T-helper 17 cell (primary cell): Measurements from ENCODE around the gene PTH1R. TPM values are rescaled to one million over a fixed set of nuclear protein-coding genes. Genes with fewer than 3 reads are reported as not detected.

ENCODE experiments used
- ATAC-seq: fragments of 150-1000 bp; cut with Tn5 transposase; 2 replicates; pipeline ENCODE4 v1.10.0; 2021; ENCODE audit warnings: mild to moderate bottlenecking, moderate library complexity
- DNase-seq, 3 donors: peaks; one replicate each; pipeline versions ENCODE4 v3.0.0 to v3.0.0-alpha.2; 2020 to 2021
- H3K9me3 ChIP-seq: one replicate; pipeline ENCODE4 v1.7.0; 2013; ENCODE audit warnings: low read length, mild to moderate bottlenecking; ENCODE audit not compliant: control insufficient read depth, poor library complexity, severe bottlenecking
- H3K27ac Mint-ChIP-seq: one replicate; pipeline ENCODE4 v1.8.0; 2022; ENCODE audit warnings: mild to moderate bottlenecking, moderate library complexity, mixed read lengths
- H3K27me3 Mint-ChIP-seq: one replicate; pipeline ENCODE4 v1.8.0; 2022; ENCODE audit warnings: mixed read lengths
- H3K36me3 Mint-ChIP-seq: one replicate; pipeline ENCODE4 v1.8.0; 2022; ENCODE audit warnings: low read depth, mixed read lengths
- H3K4me1 Mint-ChIP-seq: one replicate; pipeline ENCODE4 v1.8.0; 2022; ENCODE audit warnings: mild to moderate bottlenecking, mixed read lengths
- H3K4me3 Mint-ChIP-seq: one replicate; pipeline ENCODE4 v1.8.0; 2022; ENCODE audit warnings: mild to moderate bottlenecking, moderate library complexity, mixed read lengths
- total RNA-seq, 4 donors: library from RNA in 2 of 4; stranded (reverse) in 2 of 4; gene quantifications; one replicate each; pipeline ENCODE4 v1.2.3 and lab custom pipeline; 2022 to 2026

Gene PTH1R
- total RNA-seq, 2 donors from 2014 or later = not detected

GRCh38 chr3:46845397-46845859 is 32.1 kb upstream of the PTH1R start:
- DNase-seq = no peak
- peak overlapping the region; percentile 4 for H3K27ac Mint-ChIP-seq
- no peaks in the 10 kb centered on the region for H3K9me3 ChIP-seq
- no peaks in the 10 kb centered on the region for H3K36me3 Mint-ChIP-seq
- H3K4me1 Mint-ChIP-seq = peaks cover 8% of the 10 kb centered on the region
- H3K4me3 Mint-ChIP-seq = peak overlapping the region; percentile 80
- no peaks in the 10 kb centered on the region for H3K27me3 Mint-ChIP-seq
- no peak for ATAC-seq

- peak overlapping the region; percentile 80 for H3K4me3 Mint-ChIP-seq
- H3K9me3 ChIP-seq = no peaks in the 10 kb centered on the region
- H3K27ac Mint-ChIP-seq = peak overlapping the region; percentile 4
- H3K27me3 Mint-ChIP-seq = no peaks in the 10 kb centered on the region
- ATAC-seq (peak; percentile 93), DNase-seq (peak; percentile 60 to 69 (median 66))
- H3K4me1 Mint-ChIP-seq = peaks cover 8% of the 10 kb centered on the region
- H3K36me3 Mint-ChIP-seq = peaks cover under 1% of the 10 kb centered on the region
Observed at GRCh38 chr3:46845860-46846623, 31.5 kb upstream of the PTH1R start.

GRCh38 chr3:46846624-46847542 is 30.6 kb upstream of the PTH1R start:
- peaks cover 8% of the 10 kb centered on the region for H3K4me1 Mint-ChIP-seq
- H3K27me3 Mint-ChIP-seq = no peaks in the 10 kb centered on the region
- peak overlapping the region; percentile 80 for H3K4me3 Mint-ChIP-seq
- ATAC-seq (no peak), DNase-seq (no peak)
- H3K9me3 ChIP-seq = no peaks in the 10 kb centered on the region
- H3K36me3 Mint-ChIP-seq = peaks cover 2% of the 10 kb centered on the region
- peak overlapping the region; percentile 4 for H3K27ac Mint-ChIP-seq

- Mint-ChIP-seq H3K4me1 (peaks cover 8% of the 10 kb centered on the region), H3K4me3 (peak overlapping the region; percentile 9), H3K36me3 (peaks cover 2% of the 10 kb centered on the region), H3K27me3 (no peaks in the 10 kb centered on the region), H3K27ac (no peak overlapping the region)
- no peak for DNase-seq
- no peaks in the 10 kb centered on the region for H3K9me3 ChIP-seq
- ATAC-seq = no peak
Observed at GRCh38 chr3:46847744-46848143, 29.8 kb upstream of the PTH1R start.

- peaks cover 5% of the 10 kb centered on the region for H3K36me3 Mint-ChIP-seq
- H3K27ac Mint-ChIP-seq = no peak overlapping the region
- no peaks in the 10 kb centered on the region for H3K9me3 ChIP-seq
- no peak for ATAC-seq
- no peak for DNase-seq
- no peaks in the 10 kb centered on the region for H3K27me3 Mint-ChIP-seq
- no peak overlapping the region for H3K4me3 Mint-ChIP-seq
- peaks cover 8% of the 10 kb centered on the region for H3K4me1 Mint-ChIP-seq
Observed at GRCh38 chr3:46848271-46849044, 29.1 kb upstream of the PTH1R start.

- Mint-ChIP-seq H3K27ac (no peak overlapping the region), H3K27me3 (no peaks in the 10 kb centered on the region), H3K4me3 (no peak overlapping the region), H3K36me3 (peaks cover 5% of the 10 kb centered on the region), H3K4me1 (peaks cover 8% of the 10 kb centered on the region)
- no peaks in the 10 kb centered on the region for H3K9me3 ChIP-seq
- ATAC-seq (no peak), DNase-seq (no peak)
Observed at GRCh38 chr3:46849045-46849631, 28.4 kb upstream of the PTH1R start.

GRCh38 chr3:46849686-46850467 is 27.6 kb upstream of the PTH1R start:
- ATAC-seq (no peak), DNase-seq (no peak)
- no peak overlapping the region for H3K4me3 Mint-ChIP-seq
- peaks cover 5% of the 10 kb centered on the region for H3K36me3 Mint-ChIP-seq
- H3K4me1 Mint-ChIP-seq = peaks cover 8% of the 10 kb centered on the region
- no peak overlapping the region for H3K27ac Mint-ChIP-seq
- H3K9me3 ChIP-seq = no peaks in the 10 kb centered on the region
- H3K27me3 Mint-ChIP-seq = peaks cover 5% of the 10 kb centered on the region

GRCh38 chr3:46850468-46850779 is 27.1 kb upstream of the PTH1R start:
- peaks cover 8% of the 10 kb centered on the region for H3K4me1 Mint-ChIP-seq
- H3K27ac Mint-ChIP-seq = no peak overlapping the region
- no peak overlapping the region for H3K4me3 Mint-ChIP-seq
- H3K9me3 ChIP-seq = no peaks in the 10 kb centered on the region
- no peak for ATAC-seq
- peaks cover 5% of the 10 kb centered on the region for H3K27me3 Mint-ChIP-seq
- DNase-seq = no peak
- peaks cover 5% of the 10 kb centered on the region for H3K36me3 Mint-ChIP-seq

GRCh38 chr3:46851364-46852333 is 25.9 kb upstream of the PTH1R start:
- H3K27ac Mint-ChIP-seq = no peak overlapping the region

GRCh38 chr3:46852334-46852720 is 25.2 kb upstream of the PTH1R start:
- H3K4me3 Mint-ChIP-seq = no peak overlapping the region
- no peaks in the 10 kb centered on the region for H3K9me3 ChIP-seq
- ATAC-seq (no peak), DNase-seq (peak in 1 of 3 donors; percentile 0)
- H3K27me3 Mint-ChIP-seq = peaks cover 18% of the 10 kb centered on the region
- H3K4me1 Mint-ChIP-seq = peaks cover 3% of the 10 kb centered on the region
- peaks cover 5% of the 10 kb centered on the region for H3K36me3 Mint-ChIP-seq
- H3K27ac Mint-ChIP-seq = no peak overlapping the region

More at GRCh38 chr3:46851364-46852333, 25.9 kb upstream of the PTH1R start:
- Mint-ChIP-seq H3K27me3 (peaks cover 11% of the 10 kb centered on the region), H3K4me1 (peaks cover 3% of the 10 kb centered on the region), H3K4me3 (no peak overlapping the region), H3K36me3 (peaks cover 5% of the 10 kb centered on the region)
- no peaks in the 10 kb centered on the region for H3K9me3 ChIP-seq
- ATAC-seq (no peak), DNase-seq (peak in 2 of 3 donors; percentile 0 to 2)

GRCh38 chr3:46852839-46853355 is 24.6 kb upstream of the PTH1R start:
- Mint-ChIP-seq H3K27ac (no peak overlapping the region), H3K4me1 (peaks cover 3% of the 10 kb centered on the region), H3K36me3 (peaks cover 7% of the 10 kb centered on the region), H3K4me3 (no peak overlapping the region), H3K27me3 (peaks cover 23% of the 10 kb centered on the region)
- DNase-seq (peak in 2 of 3 donors; percentile 0 to 2), ATAC-seq (no peak)
- H3K9me3 ChIP-seq = no peaks in the 10 kb centered on the region
